Effector memory CD4-positive, alpha-beta T cell (primary cell): Measurements from ENCODE around the gene ATP5F1E.
"Not testable (repeated sequence)": the region's sequence is repeated elsewhere in the genome, so short reads cannot be mapped to it uniquely, and the experiment has no call there.

Experiments
- DNase-seq, 3 donors: peaks; one replicate each; pipeline ENCODE4 v3.0.0-alpha.2; 2020
- H3K27ac ChIP-seq: 2 replicates; pipeline ENCODE4 v1.7.0; 2013; ENCODE audit warnings: mild to moderate bottlenecking, low read length, moderate library complexity; ENCODE audit not compliant: insufficient read depth, poor library complexity, severe bottlenecking
- H3K27me3 ChIP-seq: replicated peaks from 2 replicates; pipeline ENCODE4 v1.7.0; 2013; ENCODE audit warnings: mild to moderate bottlenecking, low read length; ENCODE audit not compliant: insufficient read depth, control insufficient read depth, poor library complexity, severe bottlenecking
- H3K36me3 ChIP-seq: 2 replicates; pipeline ENCODE4 v1.7.0; 2013; ENCODE audit warnings: mild to moderate bottlenecking, low read length, moderate library complexity; ENCODE audit not compliant: control insufficient read depth, insufficient read depth
- H3K4me1 ChIP-seq: 2 replicates; pipeline ENCODE4 v1.7.0; 2013; ENCODE audit warnings: low read length, mild to moderate bottlenecking; ENCODE audit not compliant: control insufficient read depth, insufficient read depth, poor library complexity, severe bottlenecking
- H3K4me3 ChIP-seq: 2 replicates; pipeline ENCODE4 v1.7.0; 2013; ENCODE audit warnings: low read length, low read depth, mild to moderate bottlenecking; ENCODE audit not compliant: insufficient read depth, poor library complexity, severe bottlenecking
- H3K9me3 ChIP-seq: 2 replicates; pipeline ENCODE4 v1.7.0; 2013; ENCODE audit warnings: mild to moderate bottlenecking, low read length, moderate library complexity; ENCODE audit not compliant: control insufficient read depth

The ATP5F1E gene

GRCh38 chr20:58991715-58992114 is 40.4 kb downstream of the ATP5F1E start:
- Histone ChIP-seq H3K36me3 (peaks cover 96% of the 10 kb centered on the region), H3K4me3 (no peak overlapping the region), H3K27me3 (no peaks in the 10 kb centered on the region), H3K27ac (no peak overlapping the region), H3K4me1 (no peaks in the 10 kb centered on the region), H3K9me3 (no peaks in the 10 kb centered on the region)
- no peak for DNase-seq

- no peaks in the 10 kb centered on the region for H3K27me3 ChIP-seq
- H3K9me3 ChIP-seq = no peaks in the 10 kb centered on the region
- no peak for DNase-seq
- no peak overlapping the region for H3K27ac ChIP-seq
- no peaks in the 10 kb centered on the region for H3K4me1 ChIP-seq
- peaks cover 95% of the 10 kb centered on the region for H3K36me3 ChIP-seq
- no peak overlapping the region for H3K4me3 ChIP-seq
Observed at GRCh38 chr20:58990651-58991445, 41.3 kb downstream of the ATP5F1E start.

DNA sequence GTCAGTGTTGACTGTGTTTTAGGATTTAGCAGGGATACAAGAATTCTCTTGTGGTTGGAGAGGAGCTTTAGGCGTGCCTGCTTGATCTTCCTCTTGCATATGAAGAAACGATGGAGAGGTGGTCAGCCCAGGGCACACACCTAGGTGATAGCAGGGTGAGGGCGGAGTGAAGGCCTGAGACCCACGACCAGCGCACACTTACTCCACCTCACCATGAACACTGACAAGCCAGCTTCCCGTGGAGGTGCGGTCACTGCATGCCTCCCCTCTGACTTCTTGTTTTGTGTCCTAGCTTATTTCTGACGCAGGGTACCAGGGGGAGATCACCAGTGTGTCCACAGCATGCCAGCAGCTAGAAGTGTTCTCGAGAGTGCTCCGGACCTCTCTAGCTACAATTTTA is 42.9 kb downstream of the ATP5F1E start:
- no peak overlapping the region for H3K4me3 ChIP-seq
- H3K9me3 ChIP-seq = no peaks in the 10 kb centered on the region
- DNase-seq = no peak
- H3K27ac ChIP-seq = no peak overlapping the region
- H3K27me3 ChIP-seq = no peaks in the 10 kb centered on the region
- H3K36me3 ChIP-seq = peaks cover 85% of the 10 kb centered on the region
- H3K4me1 ChIP-seq = peaks cover 1% of the 10 kb centered on the region

DNA sequence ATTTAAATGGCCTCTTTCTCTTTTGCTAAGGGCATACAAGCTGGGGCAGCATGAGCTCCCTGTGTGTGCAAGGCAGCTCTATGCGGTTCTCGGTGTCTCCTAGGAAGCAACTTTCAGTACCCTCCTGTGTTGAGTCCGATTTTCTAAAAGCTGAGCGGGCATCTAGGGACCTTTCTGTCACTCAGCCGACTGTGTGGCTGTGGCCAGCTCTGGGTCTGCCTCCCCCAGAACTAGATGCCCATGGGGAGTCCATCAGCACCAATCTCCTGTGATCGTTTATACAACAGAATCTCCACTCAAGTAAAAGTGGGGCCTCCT is 43.6 kb downstream of the ATP5F1E start:
- Histone ChIP-seq H3K4me3 (no peak overlapping the region), H3K27me3 (no peaks in the 10 kb centered on the region), H3K27ac (no peak overlapping the region), H3K36me3 (peaks cover 79% of the 10 kb centered on the region), H3K9me3 (no peaks in the 10 kb centered on the region), H3K4me1 (peaks cover 8% of the 10 kb centered on the region)
- no peak for DNase-seq

DNA sequence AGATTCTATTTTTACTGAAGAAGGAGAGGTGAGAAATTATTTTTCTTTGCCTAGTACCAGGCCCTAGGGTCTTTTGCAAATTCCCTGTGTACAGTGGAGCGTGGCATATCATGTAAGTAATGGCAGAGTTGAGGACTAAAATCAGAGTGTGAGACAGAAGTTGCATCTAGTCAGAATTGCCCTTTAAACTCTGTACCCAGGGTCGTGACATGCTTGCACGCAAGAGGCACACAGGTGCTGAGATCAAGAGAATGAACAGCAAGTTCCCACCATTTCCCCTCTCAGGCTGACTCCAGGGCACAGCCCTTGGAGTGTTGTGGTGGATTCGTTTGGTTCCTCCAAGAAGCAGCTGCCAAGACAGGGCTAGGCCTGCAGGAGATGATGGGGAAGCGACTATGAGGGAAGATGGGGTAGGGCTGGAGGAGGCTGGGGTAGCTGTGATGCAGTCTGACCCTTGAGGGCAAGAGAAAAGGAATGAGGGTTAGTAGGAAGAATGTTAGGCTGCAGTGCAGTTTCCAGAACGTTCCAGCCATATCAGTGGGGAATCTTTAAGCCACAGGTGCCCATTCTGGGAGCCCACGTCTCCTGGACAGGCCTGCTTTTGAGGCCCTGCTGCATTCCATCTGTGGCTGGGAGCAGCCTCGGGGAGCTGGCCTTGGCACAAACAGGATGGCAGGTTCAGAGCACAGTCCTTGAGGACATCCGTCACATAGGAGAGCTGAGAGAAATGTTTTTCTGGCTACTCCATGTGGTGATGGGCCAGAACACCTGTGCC is 44.2 kb downstream of the ATP5F1E start:
- H3K27ac ChIP-seq = no peak overlapping the region
- DNase-seq = no peak
- no peak overlapping the region for H3K4me3 ChIP-seq
- no peaks in the 10 kb centered on the region for H3K27me3 ChIP-seq
- H3K9me3 ChIP-seq = no peaks in the 10 kb centered on the region
- H3K36me3 ChIP-seq = peaks cover 74% of the 10 kb centered on the region
- peaks cover 9% of the 10 kb centered on the region for H3K4me1 ChIP-seq

GRCh38 chr20:58986968-58987517 is 45.1 kb downstream of the ATP5F1E start:
- H3K36me3 ChIP-seq = peaks cover 64% of the 10 kb centered on the region
- H3K9me3 ChIP-seq = no peaks in the 10 kb centered on the region
- peaks cover 14% of the 10 kb centered on the region for H3K4me1 ChIP-seq
- no peak overlapping the region for H3K4me3 ChIP-seq
- no peak for DNase-seq
- H3K27me3 ChIP-seq = no peaks in the 10 kb centered on the region
- no peak overlapping the region for H3K27ac ChIP-seq

DNA sequence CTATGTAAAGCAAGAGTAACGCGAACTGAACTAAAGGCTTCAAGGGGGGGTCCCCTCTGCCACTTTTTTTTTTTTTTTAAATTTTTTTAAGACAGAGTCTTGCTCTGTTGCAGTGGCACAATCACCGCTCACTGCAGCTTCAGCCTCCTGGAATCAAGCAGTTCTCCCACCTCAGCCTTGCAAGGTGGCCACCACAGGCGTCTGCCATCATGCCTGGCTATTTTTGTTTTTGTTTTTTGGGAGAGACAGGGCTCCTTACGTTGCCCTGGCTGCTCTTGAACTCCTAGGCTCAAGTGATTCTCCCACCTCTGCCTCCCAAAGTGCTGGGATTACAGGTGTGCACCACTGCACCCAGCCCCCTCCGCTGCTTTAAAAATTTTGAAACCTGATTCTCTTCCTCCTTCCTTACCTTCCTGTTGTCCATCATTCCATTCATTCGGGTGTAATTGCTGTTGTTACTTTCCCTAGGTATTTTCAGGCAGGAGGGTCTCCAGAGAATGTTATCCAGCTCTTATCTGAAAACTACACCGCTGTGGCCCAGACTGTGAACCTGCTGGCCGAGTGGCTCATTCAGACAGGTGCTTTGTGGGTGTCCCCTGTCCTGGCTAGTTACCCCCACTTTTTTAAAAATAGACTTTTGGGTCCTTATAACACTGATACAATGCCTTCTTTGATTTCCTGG is 45.7 kb downstream of the ATP5F1E start:
- Histone ChIP-seq H3K36me3 (peaks cover 59% of the 10 kb centered on the region), H3K4me3 (no peak overlapping the region), H3K27ac (no peak overlapping the region), H3K4me1 (peaks cover 16% of the 10 kb centered on the region), H3K9me3 (no peaks in the 10 kb centered on the region), H3K27me3 (no peaks in the 10 kb centered on the region)
- DNase-seq = no peak

GRCh38 chr20:58985656-58986055 is 46.5 kb downstream of the ATP5F1E start:
- peaks cover 51% of the 10 kb centered on the region for H3K36me3 ChIP-seq
- no peaks in the 10 kb centered on the region for H3K9me3 ChIP-seq
- H3K4me3 ChIP-seq = no peak overlapping the region
- DNase-seq = no peak
- H3K27me3 ChIP-seq = no peaks in the 10 kb centered on the region
- peaks cover 17% of the 10 kb centered on the region for H3K4me1 ChIP-seq
- no peak overlapping the region for H3K27ac ChIP-seq

GRCh38 chr20:58984691-58985090 is 47.4 kb downstream of the ATP5F1E start:
- no peaks in the 10 kb centered on the region for H3K27me3 ChIP-seq
- no peaks in the 10 kb centered on the region for H3K9me3 ChIP-seq
- H3K27ac ChIP-seq = no peak overlapping the region
- H3K36me3 ChIP-seq = peaks cover 41% of the 10 kb centered on the region
- H3K4me3 ChIP-seq = no peak overlapping the region
- DNase-seq = no peak
- peaks cover 20% of the 10 kb centered on the region for H3K4me1 ChIP-seq

DNA sequence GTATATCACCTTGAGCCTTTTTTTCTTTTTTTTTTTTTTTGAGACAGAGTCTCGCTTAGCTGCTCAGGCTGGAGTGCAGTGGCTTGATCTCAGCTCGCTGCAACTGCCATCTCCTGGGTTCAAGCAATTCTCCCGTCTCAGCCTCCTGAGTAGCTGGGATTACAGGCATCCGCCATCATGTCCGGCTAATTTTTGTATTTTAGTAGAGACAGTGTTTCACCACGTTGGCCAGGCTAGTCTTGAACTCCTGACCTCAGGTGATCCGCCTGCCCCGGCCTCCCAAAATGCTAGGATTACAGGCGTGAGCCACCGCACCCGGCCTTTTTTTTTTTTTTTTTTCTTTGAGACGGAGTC is 49.0 kb downstream of the ATP5F1E start:
- not testable (repeated sequence) for H3K27me3 ChIP-seq, H3K4me3 ChIP-seq, H3K27ac ChIP-seq

More for the DNA sequence above, 49.0 kb downstream of the ATP5F1E start:
- Histone ChIP-seq H3K4me1 (peaks cover 20% of the 10 kb centered on the region), H3K36me3 (peaks cover 25% of the 10 kb centered on the region)
- H3K9me3 ChIP-seq, DNase-seq: not testable (repeated sequence)
